HG03457 (cell line): Measurements from ENCODE around the gene ENO3.

Experiments
- ATAC-seq: cut with Tn5 transposase; IDR thresholded peaks from one replicate; pipeline ENCODE4 v1.9.1; 2021; ENCODE audit warnings: moderate number of reproducible peaks; ENCODE audit not compliant: unreplicated experiment

Gene ENO3

DNA sequence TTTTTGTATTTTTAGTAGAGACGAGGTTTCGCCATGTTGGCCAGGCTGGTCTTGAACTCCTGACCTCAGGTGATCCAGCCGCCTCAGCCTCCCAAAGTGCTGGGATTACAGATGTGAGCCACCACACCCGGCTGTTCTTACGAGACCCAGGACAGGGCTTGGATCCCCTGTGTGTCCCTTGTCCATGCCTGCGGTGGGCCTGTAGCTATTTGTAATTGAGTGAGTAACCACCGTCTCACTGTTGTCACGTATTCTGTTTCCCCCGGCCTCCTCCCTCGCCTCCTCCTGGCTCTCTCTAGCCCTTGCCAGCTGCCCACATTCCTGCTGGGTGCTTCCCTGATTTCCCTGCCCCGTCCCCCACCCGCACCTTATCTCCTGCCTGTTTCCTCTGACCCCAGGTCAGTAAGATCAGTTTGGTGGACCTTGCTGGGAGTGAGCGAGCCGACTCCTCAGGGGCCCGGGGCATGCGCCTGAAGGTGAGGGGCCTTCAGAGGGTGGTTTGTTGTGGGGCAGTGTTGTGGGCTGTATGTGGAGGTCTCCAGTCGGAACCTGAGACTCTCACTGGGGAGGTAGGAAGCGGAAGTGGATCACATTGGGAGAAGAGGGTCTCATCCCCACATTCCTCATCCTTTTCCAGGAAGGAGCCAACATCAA, 52.4 kb downstream of the ENO3 start:
- no peak for ATAC-seq
